SH-SY5Y (cell line): ENCODE results near the gene LRRIQ3.

Experiments
- GATA2 ChIP-seq: IDR thresholded peaks from 2 replicates; pipeline ENCODE4 v1.6.1; 2011; ENCODE audit warnings: mild to moderate bottlenecking, low read depth, low read length
- GATA3 ChIP-seq: IDR thresholded peaks from 2 replicates; pipeline ENCODE4 v1.6.1; 2011; ENCODE audit warnings: low read depth, mild to moderate bottlenecking, low read length, moderate library complexity

LRRIQ3 gene

GRCh38 chr1:74003806-74004205 is 194.2 kb downstream of the LRRIQ3 start:
- no peak for TF ChIP-seq GATA2
- TF ChIP-seq GATA3, result no peak

- TF ChIP-seq GATA3 (no peak), GATA2 (no peak)
These were observed 199.5 kb downstream of the LRRIQ3 start for GRCh38 chr1:73998348-73998959.

GRCh38 chr1:73980324-73981040 is 217.5 kb downstream of the LRRIQ3 start:
- TF ChIP-seq GATA3 (no peak), GATA2 (no peak)

- no peak for TF ChIP-seq GATA2
- TF ChIP-seq GATA3, result no peak
These were observed 218.3 kb downstream of the LRRIQ3 start for GRCh38 chr1:73979684-73980083.

GRCh38 chr1:73978964-73979363 is 219.0 kb downstream of the LRRIQ3 start:
- TF ChIP-seq GATA2 (no peak), GATA3 (no peak)
